SJCRH30 (cell line): ENCODE measurements around the gene THBS4. TPM values are rescaled to one million over a fixed set of nuclear protein-coding genes. Genes with fewer than 3 reads are reported as not detected.
"Not testable (repeated sequence)": the region's sequence is repeated elsewhere in the genome, so short reads cannot be mapped to it uniquely, and the experiment has no call there.

Experiments used
- DNase-seq, 2 experiments: peaks; one replicate each; pipeline ENCODE4 v3.0.0-alpha.2; 2015 to 2020
- H3K27ac ChIP-seq: fragments of 250-450 bp; sonication (Bioruptor Pico); 2 replicates; pipeline ENCODE4 v1.5.1; 2020; ENCODE audit warnings: mild to moderate bottlenecking, moderate library complexity
- H3K27me3 ChIP-seq: fragments of 250-450 bp; sonication (Bioruptor Pico); 2 replicates; pipeline ENCODE4 v1.5.1; 2020; ENCODE audit warnings: mild to moderate bottlenecking, moderate library complexity
- H3K36me3 ChIP-seq: fragments of 250-450 bp; sonication (Bioruptor Pico); 2 replicates; pipeline ENCODE4 v1.5.1; 2020; ENCODE audit warnings: mild to moderate bottlenecking, moderate library complexity
- H3K4me1 ChIP-seq: fragments of 250-450 bp; sonication (Bioruptor Pico); 2 replicates; pipeline ENCODE4 v1.5.1; 2020; ENCODE audit warnings: mild to moderate bottlenecking, moderate library complexity
- H3K4me3 ChIP-seq: fragments of 250-450 bp; sonication (Bioruptor Pico); 2 replicates; pipeline ENCODE4 v1.5.1; 2020; ENCODE audit warnings: mild to moderate bottlenecking, moderate library complexity
- H3K9me3 ChIP-seq: fragments of 250-450 bp; sonication (Bioruptor Pico); replicated peaks from 2 replicates; pipeline ENCODE4 v1.5.1; 2020; ENCODE audit warnings: mild to moderate bottlenecking, moderate library complexity
- total RNA-seq: library from RNA; depleted of rRNA; stranded (reverse); fragments of >200 nt; shearing (Covaris generic); gene quantifications from 2 replicates; pipeline ENCODE4 v1.2.3, GENCODE V29; 2014

Gene THBS4
- total RNA-seq, 1 experiment from 2014 or later: 6.0 TPM

DNA sequence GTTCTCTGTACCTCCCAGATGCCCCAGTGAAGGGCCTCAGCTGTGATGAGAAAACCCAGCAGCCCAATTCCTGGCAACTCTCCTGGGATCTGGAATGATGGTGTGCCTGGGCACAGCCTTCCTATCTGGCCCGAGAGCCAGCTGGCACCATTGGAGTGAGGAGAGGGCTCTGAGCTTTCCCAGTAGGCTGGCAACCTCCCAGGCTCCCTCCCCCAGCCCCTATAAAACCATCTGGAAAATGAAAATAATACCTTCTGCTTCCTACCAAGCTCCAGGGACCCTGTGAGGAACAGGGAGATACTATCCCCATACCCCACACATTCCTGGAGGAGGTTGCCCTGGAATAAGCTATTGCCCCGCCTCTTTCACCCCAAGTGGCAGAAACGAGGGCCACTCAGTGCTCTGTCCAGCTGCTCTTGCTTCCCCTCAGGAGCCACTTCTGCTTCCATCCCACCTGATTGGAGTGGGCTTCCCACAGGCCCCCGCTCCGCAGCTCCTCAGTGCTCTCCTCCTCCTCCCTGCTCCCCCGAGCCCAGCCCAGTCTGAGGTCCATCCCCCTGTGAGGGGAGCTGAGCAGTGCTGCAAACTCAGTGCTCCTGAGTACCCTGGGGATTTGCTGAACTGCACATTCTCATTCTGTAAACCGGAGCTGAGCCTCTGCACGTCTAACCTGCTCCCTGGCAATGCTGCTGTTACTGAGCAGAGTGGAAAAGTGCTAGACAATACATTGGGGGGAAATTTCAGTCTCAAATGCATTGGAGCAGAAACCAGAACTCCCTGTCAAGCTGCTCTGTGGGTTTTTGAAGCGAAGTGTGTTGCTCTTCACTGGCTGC, 74.7 kb downstream of the THBS4 start:
- H3K4me1 ChIP-seq: no peaks in the 10 kb centered on the region; the same call in 1 of the 2 replicates
- no peaks in the 10 kb centered on the region for H3K9me3 ChIP-seq
- no peak overlapping the region for H3K27ac ChIP-seq
- no peak overlapping the region for H3K4me3 ChIP-seq
- H3K36me3 ChIP-seq: no peaks in the 10 kb centered on the region
- DNase-seq: no peak
- H3K27me3 ChIP-seq: no peaks in the 10 kb centered on the region

DNA sequence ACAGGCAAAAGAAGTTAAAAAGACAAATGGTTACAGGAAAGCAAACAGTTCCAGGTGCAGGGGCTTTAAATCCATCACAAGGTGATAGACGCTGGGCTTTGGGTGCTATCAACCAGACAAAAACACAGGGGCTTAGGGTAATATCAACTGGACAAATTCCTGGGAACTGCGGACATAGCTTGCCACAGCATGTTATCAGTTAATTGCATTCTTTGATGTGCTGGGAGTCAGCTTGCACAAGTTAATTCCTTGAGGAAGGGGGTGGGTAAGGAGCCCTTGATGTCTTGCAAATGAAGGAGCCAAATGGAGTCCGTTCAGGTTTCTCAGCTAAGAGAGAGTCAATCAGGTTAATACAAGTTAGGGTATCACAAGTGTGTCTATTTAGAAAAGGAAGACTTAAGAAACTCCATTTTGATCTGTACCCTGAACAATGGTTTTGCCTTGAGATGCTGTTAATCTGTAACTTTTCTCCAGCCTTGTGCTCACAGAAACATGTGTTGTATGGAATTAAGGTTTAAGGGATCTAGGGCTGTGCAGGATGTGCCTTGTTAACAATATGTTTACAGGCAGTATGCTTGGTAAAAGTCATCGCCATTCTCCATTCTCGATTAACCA, 76.3 kb downstream of the THBS4 start:
- H3K27me3 ChIP-seq, H3K4me3 ChIP-seq, H3K9me3 ChIP-seq, H3K27ac ChIP-seq, H3K4me1 ChIP-seq, H3K36me3 ChIP-seq, DNase-seq: not testable (repeated sequence)

DNA sequence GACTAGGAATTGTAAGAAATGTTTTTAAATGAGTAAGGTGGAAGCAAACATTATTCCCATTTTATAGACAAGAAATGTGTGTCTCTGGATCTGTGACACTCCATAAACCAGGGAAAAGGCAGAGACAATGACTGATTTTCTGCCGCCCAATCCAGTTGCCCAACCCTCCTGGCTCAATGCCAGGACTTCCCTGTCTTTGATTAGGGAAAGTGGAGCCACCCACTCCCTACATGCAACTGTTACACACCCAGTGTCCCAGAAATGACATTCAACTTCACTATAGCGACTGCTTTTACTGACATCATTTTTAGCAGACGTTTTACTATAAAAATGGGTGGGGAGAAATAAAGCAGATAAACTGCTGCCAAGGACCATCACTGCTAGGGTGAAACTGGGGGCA, 79.7 kb downstream of the THBS4 start:
- Histone ChIP-seq H3K36me3 (no peaks in the 10 kb centered on the region), H3K27me3 (no peaks in the 10 kb centered on the region), H3K4me1 (no peaks in the 10 kb centered on the region; the same call in 1 of the 2 replicates), H3K9me3 (peaks cover 7% of the 10 kb centered on the region; the same call in 1 of the 2 replicates), H3K27ac (no peak overlapping the region), H3K4me3 (no peak overlapping the region)
- no peak for DNase-seq

DNA sequence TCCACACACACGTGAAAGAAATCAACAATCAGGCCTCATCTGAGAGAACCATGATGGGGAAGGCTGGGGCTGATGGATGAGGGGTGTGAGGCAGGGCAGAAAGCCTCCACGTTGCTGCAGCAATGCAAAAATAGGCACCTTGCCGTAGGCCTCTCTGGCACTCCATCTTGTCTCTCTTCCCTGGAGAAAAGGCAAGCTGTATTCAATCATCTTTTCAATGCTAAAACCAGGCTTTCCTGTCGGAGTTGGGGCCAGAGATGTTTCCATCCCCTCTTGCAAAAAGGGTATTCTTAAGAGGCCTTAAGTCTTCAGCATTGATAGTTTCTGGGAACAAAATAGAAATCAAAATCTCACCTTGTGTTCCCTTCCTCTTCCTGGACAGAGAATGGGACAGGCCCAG, 80.9 kb downstream of the THBS4 start:
- Histone ChIP-seq H3K27me3 (no peaks in the 10 kb centered on the region), H3K36me3 (no peaks in the 10 kb centered on the region), H3K9me3 (peaks cover 7% of the 10 kb centered on the region; the same call in 1 of the 2 replicates), H3K27ac (no peak overlapping the region), H3K4me1 (no peaks in the 10 kb centered on the region; the same call in 1 of the 2 replicates), H3K4me3 (no peak overlapping the region)
- no peak for DNase-seq

DNA sequence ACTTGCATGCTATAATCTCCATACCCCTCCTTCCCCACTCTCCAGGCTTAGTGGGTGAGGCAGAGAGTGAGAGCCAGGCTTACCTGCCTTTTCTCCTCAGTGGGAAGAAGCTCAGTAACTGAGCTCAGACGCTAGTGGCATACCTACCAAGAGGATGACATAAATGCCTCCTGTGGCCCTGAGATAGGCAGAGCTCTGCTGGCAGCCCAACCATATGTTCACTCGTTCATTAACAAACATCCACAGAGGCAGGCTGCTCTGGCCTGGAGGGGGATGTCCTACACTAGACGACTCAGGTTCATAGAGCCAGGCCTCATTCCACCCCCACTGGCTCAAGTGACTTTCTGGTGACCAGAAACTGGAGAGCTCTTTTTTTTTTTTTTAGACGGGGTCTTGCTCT, 81.3 kb downstream of the THBS4 start:
- Histone ChIP-seq H3K4me1 (no peaks in the 10 kb centered on the region; the same call in 1 of the 2 replicates), H3K9me3 (peaks cover 7% of the 10 kb centered on the region; the same call in 1 of the 2 replicates), H3K36me3 (no peaks in the 10 kb centered on the region), H3K4me3 (no peak overlapping the region), H3K27ac (no peak overlapping the region), H3K27me3 (no peaks in the 10 kb centered on the region)
- no peak for DNase-seq

DNA sequence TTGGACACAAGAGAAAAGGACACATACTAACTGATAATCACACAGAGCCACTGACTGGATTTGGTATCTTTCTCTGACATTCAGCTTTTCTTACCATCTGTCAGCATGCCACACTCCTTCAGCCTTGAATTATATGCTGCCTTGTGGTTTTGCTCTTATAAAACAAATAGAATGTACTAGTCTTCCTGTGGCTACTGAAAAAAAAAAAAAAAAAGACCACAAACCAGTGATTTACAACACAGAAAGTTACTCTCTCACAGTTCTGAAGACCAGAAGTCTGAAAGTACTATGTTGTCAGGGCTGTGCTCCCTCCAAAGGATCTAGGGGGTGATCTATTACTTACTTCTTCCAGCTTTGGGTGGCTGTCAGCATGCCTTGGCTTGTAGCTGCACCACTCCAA, 82.3 kb downstream of the THBS4 start:
- no peaks in the 10 kb centered on the region for H3K36me3 ChIP-seq
- H3K27ac ChIP-seq: no peak overlapping the region
- no peak for DNase-seq
- H3K9me3 ChIP-seq: peaks cover 7% of the 10 kb centered on the region; the same call in 1 of the 2 replicates
- H3K27me3 ChIP-seq: no peaks in the 10 kb centered on the region
- no peak overlapping the region for H3K4me3 ChIP-seq
- no peaks in the 10 kb centered on the region for H3K4me1 ChIP-seq

DNA sequence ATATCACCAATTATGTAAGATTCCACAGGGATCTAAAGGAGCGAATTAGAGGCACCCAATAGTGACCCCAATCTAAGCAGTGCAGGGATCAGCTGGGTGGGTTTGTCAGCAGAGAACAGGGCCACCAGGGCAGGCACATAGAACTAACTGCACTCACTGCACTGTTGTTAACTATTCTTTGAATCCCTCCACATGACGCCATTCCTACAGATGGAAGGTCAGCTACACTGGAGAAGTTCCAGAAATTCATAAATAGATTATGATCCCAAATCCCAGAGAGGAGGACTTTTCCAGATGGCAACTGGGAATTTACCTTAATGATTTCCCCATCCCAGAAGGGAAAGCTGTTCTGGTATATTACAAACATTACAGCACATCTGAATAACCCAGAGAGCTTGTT, 84.2 kb downstream of the THBS4 start:
- Histone ChIP-seq H3K9me3 (peaks cover 7% of the 10 kb centered on the region; the same call in 1 of the 2 replicates), H3K36me3 (no peaks in the 10 kb centered on the region), H3K4me1 (no peaks in the 10 kb centered on the region), H3K27ac (no peak overlapping the region), H3K4me3 (no peak overlapping the region), H3K27me3 (no peaks in the 10 kb centered on the region)
- DNase-seq: no peak

- Histone ChIP-seq H3K9me3 (peaks cover 4% of the 10 kb centered on the region), H3K27ac (no peak overlapping the region), H3K4me3 (no peak overlapping the region)
Observed at GRCh38 chr5:80122579-80122978, 87.4 kb downstream of the THBS4 start.

GRCh38 chr5:80124121-80124918, 89.2 kb downstream of the THBS4 start:
- H3K27ac ChIP-seq: no peak overlapping the region
- peaks cover 3% of the 10 kb centered on the region for H3K9me3 ChIP-seq
- DNase-seq: no peak
- no peaks in the 10 kb centered on the region for H3K27me3 ChIP-seq
- H3K4me3 ChIP-seq: no peak overlapping the region
- H3K36me3 ChIP-seq: no peaks in the 10 kb centered on the region
- H3K4me1 ChIP-seq: peaks cover 20% of the 10 kb centered on the region

More at GRCh38 chr5:80122579-80122978, 87.4 kb downstream of the THBS4 start:
- DNase-seq: no peak
- Histone ChIP-seq H3K36me3 (no peaks in the 10 kb centered on the region), H3K27me3 (no peaks in the 10 kb centered on the region), H3K4me1 (peaks cover 9% of the 10 kb centered on the region)

DNA sequence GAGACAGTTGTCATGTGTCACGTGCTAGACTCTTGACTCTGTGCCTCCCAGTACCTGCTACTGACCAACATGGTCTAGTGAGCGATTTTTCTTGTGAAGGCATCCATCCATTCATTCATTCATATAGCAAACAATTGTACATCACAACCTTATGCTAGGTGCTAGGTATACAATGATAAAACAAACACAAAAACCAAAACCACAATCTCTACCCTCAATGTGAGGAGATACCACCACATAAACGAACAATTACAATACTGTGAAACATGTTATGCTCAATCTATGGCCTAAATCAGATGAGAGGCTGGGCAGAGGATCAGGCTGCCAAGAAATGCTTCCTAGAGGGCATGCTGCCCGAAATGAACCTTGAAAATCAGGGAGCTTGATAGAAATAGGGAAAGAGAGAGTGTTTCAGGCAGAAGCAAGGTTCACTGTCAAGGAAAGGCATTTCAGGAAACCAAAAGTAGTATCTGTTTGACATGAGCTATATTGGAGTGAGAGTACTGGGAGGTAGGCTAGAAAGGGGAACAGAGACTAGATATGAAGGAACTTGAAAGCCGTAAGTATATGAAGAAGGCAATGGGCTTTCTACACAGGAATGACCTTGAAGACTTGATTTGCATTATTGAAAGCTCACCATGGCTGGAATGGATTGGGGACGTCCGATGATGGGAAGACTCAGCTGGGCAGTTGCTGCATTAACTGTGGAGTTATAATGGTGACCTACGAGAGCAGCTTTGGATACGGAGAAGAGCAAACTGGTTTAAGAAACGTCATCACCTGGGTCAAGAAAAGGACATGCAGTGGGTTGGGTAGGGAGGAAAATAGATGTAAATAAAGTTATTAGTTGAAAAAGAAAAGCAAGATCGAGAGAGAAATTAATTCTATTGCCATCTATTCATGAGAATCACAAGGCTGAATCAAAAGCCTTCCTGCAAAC, 90.1 kb downstream of the THBS4 start:
- no peak for DNase-seq
- Histone ChIP-seq H3K9me3 (peaks cover 3% of the 10 kb centered on the region; the same call in 1 of the 2 replicates), H3K4me3 (no peak overlapping the region), H3K36me3 (no peaks in the 10 kb centered on the region), H3K4me1 (peaks cover 21% of the 10 kb centered on the region), H3K27ac (no peak overlapping the region), H3K27me3 (no peaks in the 10 kb centered on the region)

- no peaks in the 10 kb centered on the region for H3K36me3 ChIP-seq
- H3K9me3 ChIP-seq: peaks cover 3% of the 10 kb centered on the region; the same call in 1 of the 2 replicates
- H3K4me1 ChIP-seq: peaks cover 21% of the 10 kb centered on the region
- H3K27ac ChIP-seq: no peak overlapping the region
- no peaks in the 10 kb centered on the region for H3K27me3 ChIP-seq
- DNase-seq: no peak
- no peak overlapping the region for H3K4me3 ChIP-seq
Observed at GRCh38 chr5:80125962-80126480, 90.9 kb downstream of the THBS4 start.

GRCh38 chr5:80127116-80127552, 92.0 kb downstream of the THBS4 start:
- H3K27ac ChIP-seq: no peak overlapping the region
- peaks cover 21% of the 10 kb centered on the region for H3K4me1 ChIP-seq
- H3K36me3 ChIP-seq: no peaks in the 10 kb centered on the region
- no peak overlapping the region for H3K4me3 ChIP-seq
- H3K27me3 ChIP-seq: no peaks in the 10 kb centered on the region
- DNase-seq: no peak
- H3K9me3 ChIP-seq: peaks cover 3% of the 10 kb centered on the region; the same call in 1 of the 2 replicates

- H3K27ac ChIP-seq: peak overlapping the region; percentile 69
Observed at GRCh38 chr5:80128141-80128540, 93.0 kb downstream of the THBS4 start.

More at GRCh38 chr5:80128141-80128540, 93.0 kb downstream of the THBS4 start:
- Histone ChIP-seq H3K9me3 (peaks cover 3% of the 10 kb centered on the region; the same call in 1 of the 2 replicates), H3K27me3 (no peaks in the 10 kb centered on the region), H3K4me1 (peaks cover 21% of the 10 kb centered on the region), H3K36me3 (no peaks in the 10 kb centered on the region), H3K4me3 (no peak overlapping the region)
- peak; percentile 94 to 97 for DNase-seq
